GM21381 (cell line): Measurements from ENCODE around the gene FABP2.

Experiments
- ATAC-seq: cut with Tn5 transposase; IDR thresholded peaks from one replicate; pipeline ENCODE4 v1.9.1; 2021; ENCODE audit warnings: mild to moderate bottlenecking, moderate library complexity; ENCODE audit not compliant: unreplicated experiment

The FABP2 gene

DNA sequence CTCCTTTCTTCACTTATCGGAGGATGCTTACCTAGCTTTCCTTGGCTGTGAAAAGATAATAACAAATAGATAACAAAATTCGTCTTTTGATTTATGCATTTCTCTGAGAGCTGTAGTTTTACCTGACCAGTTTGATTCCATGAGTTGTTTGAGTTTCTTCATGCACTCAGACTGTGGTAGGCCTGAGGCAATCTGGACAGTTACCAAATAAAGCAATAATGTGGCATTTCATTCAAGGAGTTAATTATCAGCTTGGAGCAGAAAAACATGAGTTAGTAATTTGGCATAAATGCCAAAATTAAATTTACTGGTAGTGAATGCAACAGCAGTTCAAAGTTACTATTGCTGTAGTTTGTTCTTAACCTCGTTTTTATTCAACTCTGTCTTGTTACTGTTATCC is 53.5 kb downstream of the FABP2 start:
- ATAC-seq, result no peak
